Activated CD4-positive, alpha-beta T cell treated with anti-CD3 and anti-CD28 coated beads, Interleukin-2, amount 10 ng/mL, durations not matched to agents 24 days and 14 days (primary cell): ENCODE measurements around the gene CMSS1. TPM values are rescaled to one million over a fixed set of nuclear protein-coding genes. Genes with fewer than 3 reads are reported as not detected.

Source experiments
- DNase-seq: peaks from one replicate; pipeline ENCODE4 v3.0.0; 2022
- H3K27ac Mint-ChIP-seq: one replicate; pipeline ENCODE4 v1.8.0; 2022; ENCODE audit warnings: mild to moderate bottlenecking, mixed read lengths
- H3K27me3 Mint-ChIP-seq: one replicate; pipeline ENCODE4 v1.8.0; 2022; ENCODE audit warnings: mixed read lengths
- H3K36me3 Mint-ChIP-seq: one replicate; pipeline ENCODE4 v1.8.0; 2022; ENCODE audit warnings: low read depth, mild to moderate bottlenecking, mixed read lengths
- H3K4me1 Mint-ChIP-seq: one replicate; pipeline ENCODE4 v1.8.0; 2021; ENCODE audit warnings: mixed read lengths
- H3K4me3 Mint-ChIP-seq: one replicate; pipeline ENCODE4 v1.8.0; 2022; ENCODE audit warnings: mild to moderate bottlenecking, moderate library complexity, mixed read lengths
- H3K9me3 Mint-ChIP-seq: one replicate; pipeline ENCODE4 v1.8.0; 2021; ENCODE audit warnings: mixed read lengths
- intact Hi-C: fragments of 100-400 bp; cut with micrococcal nuclease; formaldehyde crosslinking; loops from one replicate; pipeline ENCODE4 v1.15.1; 2023
- total RNA-seq: library from RNA; stranded (reverse); gene quantifications from 2 replicates; pipeline ENCODE4 v1.2.3, GENCODE V29; 2022

CMSS1 gene
- total RNA-seq, 1 donor from 2014 or later, result 126 TPM

DNA sequence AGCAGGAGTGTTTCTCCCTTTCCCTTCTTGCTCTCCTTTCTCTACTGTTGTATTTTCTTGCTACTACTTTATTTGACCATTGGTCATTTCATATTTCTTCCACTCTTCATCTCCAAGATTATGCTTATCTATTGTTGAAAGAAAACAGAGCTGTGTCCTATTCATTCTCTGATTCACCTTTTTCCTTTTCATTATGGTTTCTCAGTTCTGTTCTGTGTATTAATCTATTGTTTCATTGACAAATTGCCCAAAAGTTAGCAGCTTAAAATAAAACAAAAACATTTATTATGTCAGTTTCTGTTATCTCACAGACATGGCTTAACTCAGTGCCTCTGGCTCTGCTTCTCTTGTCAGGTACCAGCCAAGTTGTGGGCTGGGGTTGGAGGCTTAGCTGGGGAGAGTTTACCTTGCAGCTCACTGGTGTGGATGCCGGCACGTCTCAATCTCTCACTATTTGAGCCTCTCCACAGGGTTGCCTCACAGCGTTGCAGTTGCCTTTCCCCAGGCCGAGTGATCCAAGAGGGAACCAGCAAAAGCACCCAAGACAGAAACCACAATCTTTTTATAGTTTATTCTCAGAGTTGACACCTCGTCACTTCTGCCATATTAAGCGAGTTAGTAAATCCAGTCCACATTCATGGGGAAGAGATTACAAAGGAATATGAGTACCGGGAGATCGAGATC, 333.5 kb downstream of the CMSS1 start:
- no peak for DNase-seq
- Mint-ChIP-seq H3K4me3 (no peak overlapping the region), H3K9me3 (peaks cover 15% of the 10 kb centered on the region), H3K4me1 (peaks cover 8% of the 10 kb centered on the region), H3K27ac (no peak overlapping the region), H3K36me3 (peaks cover 54% of the 10 kb centered on the region), H3K27me3 (no peaks in the 10 kb centered on the region)
- intact Hi-C loops, result no loop called here

DNA sequence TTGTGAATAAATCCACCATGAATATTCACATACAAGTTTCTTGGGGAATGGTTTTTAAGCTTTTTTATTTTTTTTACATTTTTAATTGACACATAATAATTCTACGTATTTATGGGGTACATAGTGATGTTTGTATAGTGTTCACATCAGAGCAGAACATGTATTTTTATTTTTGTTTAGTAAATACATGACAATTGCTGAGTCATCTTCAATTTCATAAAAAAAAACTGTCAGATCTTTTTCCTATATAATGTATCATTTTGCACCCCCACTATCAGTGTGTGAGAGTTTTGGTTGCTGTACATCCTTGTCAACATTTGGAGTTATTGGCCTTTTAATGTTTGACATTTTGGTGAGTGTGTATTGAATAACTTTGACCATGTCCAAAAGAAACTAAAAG, 336.5 kb downstream of the CMSS1 start:
- Mint-ChIP-seq H3K27ac (no peak overlapping the region), H3K27me3 (no peaks in the 10 kb centered on the region), H3K4me3 (no peak overlapping the region), H3K36me3 (peaks cover 50% of the 10 kb centered on the region), H3K4me1 (peaks cover 2% of the 10 kb centered on the region), H3K9me3 (peaks cover 19% of the 10 kb centered on the region)
- intact Hi-C loops, result no loop called here
- no peak for DNase-seq

DNA sequence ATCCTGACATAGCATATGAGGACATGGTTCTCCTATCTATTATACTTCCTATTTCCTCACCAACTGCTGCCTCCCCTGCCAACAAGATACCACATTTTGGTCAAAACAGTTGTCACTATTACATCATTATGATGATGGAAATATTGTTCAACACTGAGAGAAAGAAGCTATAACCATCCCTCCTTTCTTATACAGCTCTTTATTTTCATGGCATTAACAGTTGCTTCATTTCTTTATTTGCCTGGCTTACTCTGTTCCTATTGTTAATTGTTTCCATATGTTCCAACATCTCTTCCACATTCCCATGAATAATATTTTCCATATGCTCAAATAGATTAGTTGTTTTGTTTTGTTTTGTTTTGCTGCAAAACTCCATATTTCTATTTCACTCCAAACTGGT, 337.5 kb downstream of the CMSS1 start:
- no peak overlapping the region for H3K4me3 Mint-ChIP-seq
- H3K27me3 Mint-ChIP-seq, result no peaks in the 10 kb centered on the region
- peaks cover 45% of the 10 kb centered on the region for H3K36me3 Mint-ChIP-seq
- intact Hi-C loops, result no loop called here
- DNase-seq, result no peak
- H3K4me1 Mint-ChIP-seq, result peaks cover 3% of the 10 kb centered on the region
- peaks cover 15% of the 10 kb centered on the region for H3K9me3 Mint-ChIP-seq
- no peak overlapping the region for H3K27ac Mint-ChIP-seq

DNA sequence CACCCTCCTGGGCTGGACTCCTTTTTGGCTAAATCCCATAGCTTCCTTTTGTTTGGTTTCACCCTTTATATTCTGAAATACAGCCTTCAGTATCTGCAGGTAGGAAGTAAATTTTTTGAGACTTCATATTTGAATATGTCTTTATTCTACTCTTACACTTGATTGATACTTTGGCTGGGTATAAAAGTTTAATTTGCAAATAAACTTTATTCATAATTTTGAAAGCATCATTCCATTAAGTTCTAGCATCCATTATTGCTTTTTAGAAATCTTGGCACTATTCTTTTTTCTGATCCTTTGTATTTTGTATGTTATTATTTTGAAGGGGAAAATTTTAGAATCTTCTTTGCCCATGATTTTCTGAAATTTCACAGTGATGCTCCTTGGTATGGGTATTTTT, 337.9 kb downstream of the CMSS1 start:
- Mint-ChIP-seq H3K27me3 (no peaks in the 10 kb centered on the region), H3K4me1 (peaks cover 3% of the 10 kb centered on the region), H3K4me3 (no peak overlapping the region), H3K27ac (no peak overlapping the region), H3K9me3 (peaks cover 15% of the 10 kb centered on the region), H3K36me3 (peaks cover 45% of the 10 kb centered on the region)
- intact Hi-C loops, result no loop called here
- no peak for DNase-seq

DNA sequence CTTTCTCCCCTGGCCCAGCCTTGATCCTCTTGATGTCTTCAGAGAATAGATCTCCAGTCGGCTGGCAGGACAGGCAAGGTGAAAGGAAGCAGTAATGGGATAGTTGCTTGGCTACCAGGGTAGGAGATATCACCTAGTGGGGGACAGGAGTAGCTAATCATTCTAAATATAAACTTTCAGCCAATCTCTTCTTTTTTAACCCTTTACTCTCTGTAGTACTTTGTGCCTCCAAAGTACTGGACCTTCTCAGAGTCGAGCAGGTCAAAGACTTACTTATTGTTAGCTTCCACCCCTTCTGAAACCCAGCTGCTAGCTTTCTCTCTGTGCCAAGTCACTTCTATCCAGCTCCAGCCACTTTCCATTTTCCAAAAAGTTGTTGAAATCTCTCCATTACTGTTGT, 340.0 kb downstream of the CMSS1 start:
- Mint-ChIP-seq H3K4me1 (peaks cover 3% of the 10 kb centered on the region), H3K27me3 (no peaks in the 10 kb centered on the region), H3K36me3 (peaks cover 37% of the 10 kb centered on the region), H3K9me3 (peaks cover 20% of the 10 kb centered on the region), H3K4me3 (no peak overlapping the region), H3K27ac (no peak overlapping the region)
- intact Hi-C loops, result no loop called here
- DNase-seq, result no peak

DNA sequence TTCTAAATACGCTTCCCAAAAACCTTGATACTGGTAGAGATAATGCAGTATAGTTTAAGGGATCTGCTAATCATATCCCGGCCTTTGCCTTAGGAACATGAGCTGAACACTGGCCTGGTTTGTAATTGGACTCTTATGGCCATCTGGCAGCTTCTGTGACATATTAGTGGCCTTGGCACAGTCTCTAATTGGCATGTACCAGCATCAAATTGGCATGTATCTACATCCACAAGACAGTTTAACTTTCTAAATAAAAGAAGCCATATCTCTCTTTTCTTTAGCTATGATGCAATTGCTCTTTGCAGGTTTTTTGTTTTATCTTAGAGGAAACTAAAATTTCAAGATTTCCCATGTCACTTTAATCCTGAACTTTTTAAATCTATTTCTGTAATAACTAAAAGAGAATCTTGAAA, 341.3 kb downstream of the CMSS1 start:
- Mint-ChIP-seq H3K36me3 (peaks cover 34% of the 10 kb centered on the region), H3K27ac (no peak overlapping the region)
- intact Hi-C loops, result no loop called here

DNA sequence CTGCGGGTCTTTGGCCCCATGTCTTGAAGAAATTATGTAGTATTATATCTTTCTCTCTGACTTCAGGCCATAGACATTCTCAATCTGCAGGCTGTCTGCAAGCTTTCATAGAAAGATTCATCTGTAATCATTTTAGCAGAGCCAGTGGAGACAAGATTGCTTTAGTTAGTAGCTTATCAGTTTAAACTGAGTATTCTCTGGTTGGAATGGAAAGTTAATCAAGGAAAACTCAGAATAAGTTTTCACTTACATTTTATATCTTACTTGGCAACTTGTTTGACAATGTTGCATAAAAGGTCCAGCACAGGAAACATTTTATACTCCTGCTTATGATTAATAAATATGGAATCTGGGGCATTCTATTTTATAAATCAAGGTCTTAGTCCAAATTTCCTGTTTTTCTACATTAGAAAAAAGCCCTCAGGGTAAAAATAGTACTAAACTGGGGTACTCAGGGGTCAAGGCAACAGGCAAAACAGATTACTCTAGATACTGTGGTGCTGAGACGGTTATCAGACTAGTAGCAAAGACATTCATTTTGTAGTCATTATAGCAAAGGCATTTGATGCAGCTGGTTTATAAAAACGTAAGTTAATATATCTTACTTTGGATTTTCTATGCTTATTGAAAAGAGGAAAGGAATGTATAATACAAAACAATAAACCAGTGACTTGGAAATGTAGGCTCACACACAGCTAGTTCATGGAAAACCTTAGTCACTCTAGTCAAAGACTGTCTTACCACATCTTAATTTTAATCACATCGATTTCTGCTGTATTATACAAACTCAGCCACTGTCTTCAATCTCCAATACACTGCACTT, 341.9 kb downstream of the CMSS1 start:
- Mint-ChIP-seq H3K36me3 (peaks cover 37% of the 10 kb centered on the region), H3K9me3 (peaks cover 20% of the 10 kb centered on the region), H3K27ac (no peak overlapping the region), H3K27me3 (no peaks in the 10 kb centered on the region), H3K4me1 (peaks cover 3% of the 10 kb centered on the region), H3K4me3 (no peak overlapping the region)
- no peak for DNase-seq
- intact Hi-C loops, result no loop called here

More for the DNA sequence above, 341.3 kb downstream of the CMSS1 start:
- H3K4me1 Mint-ChIP-seq, result peaks cover 3% of the 10 kb centered on the region
- H3K27me3 Mint-ChIP-seq, result no peaks in the 10 kb centered on the region
- no peak overlapping the region for H3K4me3 Mint-ChIP-seq
- H3K9me3 Mint-ChIP-seq, result peaks cover 20% of the 10 kb centered on the region
- DNase-seq, result no peak

DNA sequence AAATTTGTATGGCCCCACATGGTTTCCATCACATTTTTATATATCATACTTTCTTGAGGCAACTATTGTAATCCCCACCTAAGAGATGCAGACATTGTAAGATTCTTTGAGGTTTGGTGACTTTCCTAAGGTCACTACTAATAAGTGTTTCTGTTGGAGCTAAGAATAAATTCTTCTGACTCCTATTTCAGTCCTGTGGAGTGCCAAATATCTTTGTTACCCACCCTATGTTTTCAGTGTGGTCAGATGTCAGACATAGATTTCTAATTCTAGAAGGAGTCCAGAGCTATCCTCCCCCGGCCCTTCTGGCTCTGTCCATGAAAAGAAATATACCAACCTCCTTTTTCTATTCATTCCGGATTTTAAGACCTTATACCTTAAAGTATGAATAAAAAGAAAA, 342.9 kb downstream of the CMSS1 start:
- Mint-ChIP-seq H3K9me3 (peaks cover 13% of the 10 kb centered on the region), H3K27me3 (no peaks in the 10 kb centered on the region), H3K4me3 (no peak overlapping the region), H3K27ac (no peak overlapping the region), H3K36me3 (peaks cover 30% of the 10 kb centered on the region), H3K4me1 (peaks cover 3% of the 10 kb centered on the region)
- intact Hi-C loops, result no loop called here
- DNase-seq, result no peak

DNA sequence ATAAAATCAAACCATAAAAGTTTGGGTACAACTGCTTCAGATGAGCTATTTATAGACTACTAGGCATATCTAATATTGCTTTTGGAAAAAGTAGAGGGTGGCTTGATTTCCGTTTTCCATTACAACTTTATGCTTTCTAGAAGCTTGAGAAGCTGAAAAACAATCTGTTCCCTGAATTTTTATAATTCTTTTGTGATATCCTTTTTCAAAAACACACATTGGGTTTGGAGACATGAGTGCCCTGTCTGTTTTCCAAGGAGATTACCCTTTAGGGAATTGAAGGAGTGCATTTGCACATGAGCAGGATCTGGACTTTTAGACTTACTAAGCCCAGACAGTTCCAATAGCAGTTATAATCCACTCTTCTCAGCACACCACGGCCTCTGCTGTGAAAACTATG, 346.1 kb downstream of the CMSS1 start:
- DNase-seq, result no peak
- no peak overlapping the region for H3K27ac Mint-ChIP-seq
- H3K9me3 Mint-ChIP-seq, result peaks cover 5% of the 10 kb centered on the region
- no peak overlapping the region for H3K4me3 Mint-ChIP-seq
- peaks cover 21% of the 10 kb centered on the region for H3K36me3 Mint-ChIP-seq
- H3K27me3 Mint-ChIP-seq, result no peaks in the 10 kb centered on the region
- H3K4me1 Mint-ChIP-seq, result peaks cover 3% of the 10 kb centered on the region
- intact Hi-C loops, result no loop called here

DNA sequence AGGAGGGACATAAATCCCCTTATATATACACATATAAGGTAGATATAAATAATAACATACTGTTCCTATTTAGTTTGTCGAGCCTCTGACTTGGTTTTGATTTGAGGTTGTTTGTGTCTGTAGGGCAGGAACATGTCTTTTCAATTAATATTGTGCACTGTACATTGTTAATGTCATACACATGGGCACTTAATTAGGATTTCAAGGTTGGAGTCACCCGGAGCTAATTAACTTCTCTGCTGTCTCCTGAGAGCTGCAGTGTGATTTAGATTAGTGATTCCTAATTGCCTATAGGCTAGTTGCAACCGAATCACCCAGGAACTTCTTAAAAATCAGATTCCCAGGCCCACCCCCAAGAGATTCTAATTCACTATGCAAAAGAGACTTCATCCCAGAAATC, 347.1 kb downstream of the CMSS1 start:
- no peaks in the 10 kb centered on the region for H3K27me3 Mint-ChIP-seq
- H3K4me1 Mint-ChIP-seq, result peaks cover 3% of the 10 kb centered on the region

DNA sequence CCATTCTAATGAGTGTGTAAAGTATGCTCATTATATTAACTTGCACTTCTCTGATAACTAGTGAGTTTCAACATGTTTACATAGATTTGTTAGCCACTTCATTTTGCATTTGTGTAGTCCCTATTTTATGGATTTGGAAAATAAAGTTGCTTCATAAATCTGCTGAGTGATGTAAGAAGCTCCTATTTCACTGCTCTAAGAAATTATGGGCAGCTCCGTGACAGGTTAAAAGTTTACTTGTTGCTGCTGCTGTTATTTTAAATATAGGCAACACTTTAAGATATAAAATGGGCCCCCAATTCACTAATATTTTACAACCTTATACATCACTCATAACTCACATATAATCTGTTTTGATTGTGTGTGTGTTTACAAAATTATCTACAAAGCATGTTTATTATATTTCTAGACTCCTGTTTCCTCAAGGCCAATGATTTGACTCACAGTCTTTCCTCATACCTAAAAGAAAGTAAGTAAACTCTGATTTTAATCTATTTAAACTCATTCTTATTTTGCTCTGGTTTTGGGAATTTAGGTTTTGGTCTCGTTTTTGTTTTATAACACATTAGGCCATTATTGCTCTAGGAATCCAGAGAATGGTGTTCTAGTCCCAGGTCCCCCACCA, 348.4 kb downstream of the CMSS1 start:
- Mint-ChIP-seq H3K27me3 (no peaks in the 10 kb centered on the region), H3K36me3 (peaks cover 14% of the 10 kb centered on the region), H3K4me3 (no peak overlapping the region), H3K27ac (no peak overlapping the region), H3K9me3 (peaks cover 3% of the 10 kb centered on the region), H3K4me1 (no peaks in the 10 kb centered on the region)
- no peak for DNase-seq
- intact Hi-C loops, result no loop called here

More for the DNA sequence above, 347.1 kb downstream of the CMSS1 start:
- no peak for DNase-seq
- peaks cover 5% of the 10 kb centered on the region for H3K9me3 Mint-ChIP-seq
- no peak overlapping the region for H3K27ac Mint-ChIP-seq
- H3K4me3 Mint-ChIP-seq, result no peak overlapping the region
- H3K36me3 Mint-ChIP-seq, result peaks cover 21% of the 10 kb centered on the region
- intact Hi-C loops, result no loop called here

DNA sequence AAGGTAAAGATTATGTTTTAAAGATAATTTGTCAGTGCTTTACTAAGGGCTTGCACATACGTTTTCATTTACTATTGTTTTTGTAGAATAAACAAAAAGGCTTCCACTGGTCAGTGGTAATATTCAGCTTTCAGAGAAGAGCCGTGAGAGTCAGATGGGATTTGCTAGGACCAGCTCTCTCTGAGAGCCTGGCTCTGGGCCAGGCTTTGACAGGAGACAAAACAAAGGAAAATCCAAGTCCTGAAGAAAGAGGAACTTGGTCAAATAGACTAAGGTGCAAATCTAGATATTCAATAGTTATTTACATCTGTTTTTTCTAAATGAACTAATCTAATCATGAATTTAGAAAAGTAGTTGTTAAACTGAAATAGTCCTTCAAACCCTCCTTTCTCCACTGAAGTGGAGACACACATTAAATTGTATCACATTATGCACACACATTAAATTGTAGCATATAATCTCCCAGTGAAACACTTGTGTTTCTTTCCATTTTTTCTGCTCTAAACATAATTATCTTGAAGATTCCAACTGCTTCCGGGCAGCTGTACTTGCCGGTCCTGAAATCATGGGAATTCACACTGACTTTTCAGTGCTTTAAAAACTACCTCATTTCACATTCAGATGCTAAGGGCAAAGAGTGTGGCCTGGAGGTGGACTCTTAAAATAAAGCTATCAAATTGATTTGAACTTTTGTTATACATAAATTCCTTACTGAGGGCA, 351.7 kb downstream of the CMSS1 start:
- intact Hi-C loops, result no loop called here
- Mint-ChIP-seq H3K9me3 (no peaks in the 10 kb centered on the region), H3K36me3 (peaks cover 15% of the 10 kb centered on the region), H3K4me1 (no peaks in the 10 kb centered on the region), H3K4me3 (no peak overlapping the region), H3K27me3 (no peaks in the 10 kb centered on the region), H3K27ac (no peak overlapping the region)
- no peak for DNase-seq

DNA sequence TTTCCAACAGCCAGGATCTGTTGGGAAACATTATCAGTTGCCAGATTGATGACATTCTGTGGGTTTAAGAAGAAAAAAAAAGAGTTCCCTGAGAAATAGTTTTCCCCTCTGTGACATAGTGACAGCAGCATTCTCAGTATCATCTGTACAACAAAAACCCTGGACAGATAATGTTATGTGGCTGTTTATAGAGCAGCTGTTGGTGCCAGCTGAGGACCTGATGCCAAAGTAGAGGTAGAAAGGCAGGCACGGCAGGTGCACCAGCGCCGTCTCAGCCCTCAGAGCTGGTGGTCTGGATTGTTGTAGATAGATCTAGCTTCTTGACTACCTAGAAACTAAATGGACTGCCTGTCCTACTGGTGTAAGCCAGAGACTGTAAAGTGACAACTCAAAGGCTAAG, 352.8 kb downstream of the CMSS1 start:
- DNase-seq, result no peak

More for the DNA sequence above, 352.8 kb downstream of the CMSS1 start:
- intact Hi-C loops, result no loop called here
- H3K27ac Mint-ChIP-seq, result no peak overlapping the region
- H3K36me3 Mint-ChIP-seq, result peaks cover 14% of the 10 kb centered on the region
- no peaks in the 10 kb centered on the region for H3K27me3 Mint-ChIP-seq
- no peaks in the 10 kb centered on the region for H3K9me3 Mint-ChIP-seq
- no peak overlapping the region for H3K4me3 Mint-ChIP-seq
- no peaks in the 10 kb centered on the region for H3K4me1 Mint-ChIP-seq
